GM23338 (cell line): ENCODE results near the gene ZNF778.

Experiments used
- CTCF ChIP-seq, 2 experiments: fragments of 200-600 bp in 1 of 2; sonication (generic) in 1 of 2; conservative IDR thresholded peaks; 2 replicates each; pipeline versions ENCODE4 v1.5.1 to v1.6.1; 2016 to 2017; ENCODE audit warnings: antibody characterized with exemption in 2 of 2, low read depth in 2 of 2, mild to moderate bottlenecking in 2 of 2, moderate library complexity in 1 of 2
- JUNB ChIP-seq: IDR thresholded peaks from one replicate; pipeline ENCODE4 v1.6.1; 2016; ENCODE audit warnings: antibody characterized with exemption; ENCODE audit not compliant: unreplicated experiment

- TF ChIP-seq CTCF (conservative IDR thresholded peaks at IDR 0.05; ENCODE audit: low read depth in 2 of 2) (no peak), JUNB (no peak)
Observed at GRCh38 chr16:89277049-89277448, 59.5 kb downstream of the ZNF778 start.
